Forelimb muscle (tissue), 1 donor: ENCODE data around the gene HSPB9. TPM values are rescaled to one million over a fixed set of nuclear protein-coding genes. Genes with fewer than 3 reads are reported as not detected.

ENCODE experiments used
- DNase-seq: peaks from one replicate; pipeline ENCODE4 v3.0.0-alpha.2; 2013; ENCODE audit warnings: low read depth
- polyA plus RNA-seq: library from polyadenylated mRNA; unstranded; fragments of 120-200 nt; gene quantifications from one replicate; pipeline ENCODE4 v1.2.1, GENCODE V29; 2013; ENCODE audit not compliant: insufficient read length

The HSPB9 gene
- 0.25 TPM for polyA plus RNA-seq

GRCh38 chr17:42122371-42123303, at the start of gene HSPB9:
TSS of gene HSPB9 (plus strand) at chr17:42122804. CDS start at chr17:42122851, 47 bp downstream.
- DNase-seq = no peak

- no peak for DNase-seq
These were observed 46.8 kb upstream of the HSPB9 start for GRCh38 chr17:42075789-42076188.

- no peak for DNase-seq
These were observed 45.6 kb upstream of the HSPB9 start for GRCh38 chr17:42076797-42077559.

- no peak for DNase-seq
These were observed 44.8 kb upstream of the HSPB9 start for GRCh38 chr17:42077755-42078154.

- no peak for DNase-seq
These were observed 44.1 kb upstream of the HSPB9 start for GRCh38 chr17:42078396-42079043.

- no peak for DNase-seq
These were observed 43.1 kb upstream of the HSPB9 start for GRCh38 chr17:42079541-42079940.

GRCh38 chr17:42081516-42082129, 41.0 kb upstream of the HSPB9 start:
- DNase-seq = no peak

GRCh38 chr17:42087042-42087701, 35.4 kb upstream of the HSPB9 start:
- no peak for DNase-seq

- no peak for DNase-seq
These were observed 34.6 kb upstream of the HSPB9 start for GRCh38 chr17:42087736-42088705.

- DNase-seq = no peak
These were observed 33.9 kb upstream of the HSPB9 start for GRCh38 chr17:42088736-42089135.

- DNase-seq = no peak
These were observed 31.4 kb upstream of the HSPB9 start for GRCh38 chr17:42090964-42091790.

- DNase-seq = no peak
These were observed 29.7 kb upstream of the HSPB9 start for GRCh38 chr17:42092939-42093338.

- no peak for DNase-seq
These were observed 28.1 kb upstream of the HSPB9 start for GRCh38 chr17:42094375-42095069.

GRCh38 chr17:42096360-42097111, 26.1 kb upstream of the HSPB9 start:
- no peak for DNase-seq

GRCh38 chr17:42097691-42098631, 24.6 kb upstream of the HSPB9 start, which contains the start of gene ZNF385C:
TSS of gene ZNF385C (minus strand) at chr17:42098473. CDS start at chr17:42063056, 35,417 bp downstream.
- no peak for DNase-seq

- no peak for DNase-seq
These were observed 23.7 kb upstream of the HSPB9 start for GRCh38 chr17:42098730-42099399.
